HG03378 (cell line): ENCODE results near the gene GEMIN8.
A peak's percentile ranks its signal among the peaks of the same experiment; 100 is the strongest.

Source experiments
- ATAC-seq: cut with Tn5 transposase; IDR thresholded peaks from one replicate; pipeline ENCODE4 v1.9.1; 2021; ENCODE audit warnings: mild to moderate bottlenecking, moderate library complexity; ENCODE audit not compliant: unreplicated experiment

GEMIN8 gene, protein sequence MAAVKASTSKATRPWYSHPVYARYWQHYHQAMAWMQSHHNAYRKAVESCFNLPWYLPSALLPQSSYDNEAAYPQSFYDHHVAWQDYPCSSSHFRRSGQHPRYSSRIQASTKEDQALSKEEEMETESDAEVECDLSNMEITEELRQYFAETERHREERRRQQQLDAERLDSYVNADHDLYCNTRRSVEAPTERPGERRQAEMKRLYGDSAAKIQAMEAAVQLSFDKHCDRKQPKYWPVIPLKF

DNA sequence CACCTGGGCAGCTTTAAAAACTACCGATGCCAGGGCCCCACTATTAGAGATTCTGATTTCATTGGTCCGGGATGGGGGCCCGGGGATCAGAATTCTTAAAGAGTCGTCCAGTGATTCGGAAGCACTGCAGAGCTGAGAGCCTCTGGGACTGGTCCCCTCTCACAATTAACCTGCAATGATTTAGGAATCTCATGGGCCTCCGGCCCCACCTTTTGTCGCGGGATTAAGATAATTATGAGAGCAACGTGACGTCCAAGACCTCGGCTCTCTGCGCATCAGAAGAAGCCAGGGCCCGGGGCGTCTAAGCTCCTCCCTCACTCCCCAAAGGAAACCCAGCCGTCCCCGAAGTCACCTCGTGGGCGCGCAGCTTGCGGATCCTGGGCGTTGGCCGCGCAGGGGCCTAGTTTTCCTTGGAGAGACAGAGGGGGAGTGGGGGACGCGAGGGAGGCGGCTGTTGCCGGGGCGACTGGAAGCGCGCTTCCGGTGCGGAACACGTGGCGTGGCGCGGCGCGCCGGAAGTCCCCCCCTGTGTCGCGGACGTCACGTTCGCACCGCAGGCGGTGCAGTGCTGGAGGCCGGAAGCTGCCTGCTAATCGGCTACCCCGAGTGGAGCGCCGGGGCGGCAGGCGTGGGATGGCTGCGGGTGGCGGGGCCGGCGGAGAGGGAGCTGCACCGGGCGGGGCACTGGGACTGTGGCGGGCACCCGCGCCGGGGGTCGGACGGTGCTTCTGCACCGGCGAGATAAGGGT is at the start of gene GEMIN8:
Gene GEMIN8 (minus strand): TSS at position 468 of the 749 bp plus-strand sequence. CDS start 8,414 bp downstream, outside the sequence.
- ATAC-seq: peak; percentile 57

DNA sequence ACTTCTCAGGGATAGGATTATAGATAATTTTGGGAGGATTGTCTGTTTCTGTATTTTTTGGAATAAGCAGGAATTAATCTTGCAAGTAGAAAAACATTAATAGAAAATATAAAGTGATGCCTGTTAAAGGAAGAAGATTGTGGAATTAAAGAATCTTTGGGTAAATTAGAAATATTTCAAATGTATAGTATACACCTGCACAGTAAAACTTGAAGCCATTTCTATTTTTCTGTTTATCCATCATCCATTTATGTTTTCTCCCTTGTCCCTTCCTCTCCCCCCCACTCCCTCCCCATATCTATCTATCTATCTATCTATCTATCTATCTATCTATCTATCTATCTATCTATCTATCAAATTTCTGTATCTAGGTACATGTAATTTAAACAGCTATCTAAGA is 46.9 kb upstream of the GEMIN8 start:
- ATAC-seq: no peak

DNA sequence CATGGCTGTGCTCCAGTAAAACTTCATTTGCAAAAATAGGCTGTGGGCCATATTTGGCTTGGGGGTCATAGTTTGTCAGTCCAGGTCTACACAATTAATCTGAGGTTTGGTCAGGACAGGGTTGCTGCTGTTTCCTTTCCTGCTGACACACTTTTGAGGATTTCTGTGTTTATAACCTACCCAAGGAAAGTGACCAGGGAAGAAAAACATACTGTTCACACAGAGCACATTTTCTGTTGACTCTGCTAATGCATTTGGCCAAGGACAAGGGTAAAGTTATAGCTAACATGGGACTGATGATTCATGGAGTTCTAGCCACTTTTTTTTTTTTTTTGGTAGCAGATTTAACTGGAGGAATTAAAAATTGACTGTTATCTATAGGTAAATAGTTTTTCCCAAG is 43.9 kb upstream of the GEMIN8 start:
- no peak for ATAC-seq

DNA sequence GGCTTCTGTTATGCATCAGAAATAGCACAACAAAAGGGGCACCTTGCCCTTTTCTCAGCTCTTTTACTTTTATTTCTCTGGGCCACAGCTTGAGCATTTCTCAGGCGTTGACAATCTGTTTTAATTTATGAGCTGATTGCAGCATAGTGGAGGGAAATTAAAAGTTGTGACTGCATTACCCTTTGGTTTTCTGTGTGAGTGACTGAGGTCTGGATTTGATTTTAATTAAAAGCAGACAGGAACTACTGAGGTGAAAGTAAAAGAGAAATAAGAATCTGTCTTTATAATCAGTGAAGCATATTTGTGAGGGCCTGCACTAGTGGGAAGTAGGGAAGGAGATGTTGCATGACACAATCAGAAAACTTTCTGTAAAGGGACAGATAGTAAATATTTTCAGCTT is 43.4 kb upstream of the GEMIN8 start:
- ATAC-seq: no peak

DNA sequence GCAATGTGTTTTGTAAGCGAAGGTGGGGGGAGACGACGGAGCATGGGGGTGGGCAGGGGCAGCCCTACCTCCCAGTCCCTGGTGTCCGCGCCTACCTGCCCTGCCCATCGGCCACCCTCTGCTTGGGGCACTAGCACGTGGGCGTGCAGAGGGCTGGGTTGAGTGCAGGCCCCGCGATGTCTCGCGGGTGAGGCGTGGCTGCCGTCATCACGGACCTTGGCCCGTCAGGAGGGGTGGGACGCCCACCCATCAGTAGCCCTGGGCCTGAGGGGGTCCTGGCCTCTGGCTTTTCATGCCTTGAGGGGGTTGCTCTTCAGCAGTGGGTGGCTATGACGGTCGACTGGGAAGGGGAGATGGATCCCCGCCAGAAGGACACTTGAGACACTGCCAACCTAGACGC is 36.1 kb upstream of the GEMIN8 start:
- no peak for ATAC-seq

DNA sequence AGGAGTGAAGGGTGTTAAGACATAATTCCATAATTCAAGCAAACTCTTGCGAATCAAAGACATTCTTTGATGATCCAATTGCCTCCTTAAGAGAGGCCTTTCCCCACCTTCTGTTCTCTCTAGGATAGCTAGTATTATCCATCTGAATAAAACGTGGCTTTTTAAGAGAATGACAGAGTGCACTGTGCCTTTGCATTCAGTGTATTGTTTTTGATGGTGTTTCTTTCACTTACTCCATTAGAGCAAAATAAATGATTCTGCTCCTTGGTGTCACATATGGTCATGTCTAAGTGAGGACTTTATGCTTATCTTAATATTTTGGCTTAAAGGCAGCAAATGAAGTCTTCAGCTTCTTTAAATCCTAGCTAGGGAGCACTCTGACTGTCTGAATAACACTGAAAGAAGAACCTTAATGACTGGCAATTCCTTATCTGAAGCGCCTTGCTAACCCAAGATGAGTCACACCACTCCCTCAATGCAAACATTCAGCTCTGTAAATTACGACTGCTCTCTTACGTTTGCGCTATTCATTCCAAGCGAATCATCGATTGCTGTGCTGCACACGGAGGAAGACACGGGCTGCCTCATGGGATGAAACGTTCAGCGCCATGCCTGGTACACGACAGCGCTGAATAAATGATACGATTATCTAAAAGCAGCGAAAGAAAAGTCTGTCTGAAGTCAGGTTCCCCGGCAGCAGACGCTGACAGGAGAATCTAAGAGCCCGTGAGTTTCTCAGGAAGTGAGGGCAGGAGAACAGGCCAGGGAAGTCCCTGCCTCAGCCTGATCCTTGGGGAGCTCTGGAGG is 35.1 kb upstream of the GEMIN8 start:
- no peak for ATAC-seq

DNA sequence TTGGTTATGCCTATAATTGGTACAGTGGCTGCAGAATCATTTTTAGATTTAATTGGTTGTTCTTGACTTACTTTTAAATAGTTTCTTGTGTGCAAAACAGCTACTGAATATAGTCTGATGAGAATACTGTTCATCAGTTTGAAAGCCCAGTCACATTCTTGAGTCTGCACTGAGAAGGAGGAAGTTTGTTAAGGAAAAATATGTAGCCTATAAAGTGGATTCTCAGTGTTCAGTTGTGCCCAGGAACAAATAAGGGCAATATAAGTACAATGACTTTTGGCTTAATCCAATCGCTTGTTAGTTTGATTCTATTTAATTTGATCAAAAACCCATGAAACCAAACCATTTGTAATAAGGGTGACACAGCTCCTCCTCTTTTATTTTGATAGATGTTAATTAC is 32.8 kb upstream of the GEMIN8 start:
- no peak for ATAC-seq

DNA sequence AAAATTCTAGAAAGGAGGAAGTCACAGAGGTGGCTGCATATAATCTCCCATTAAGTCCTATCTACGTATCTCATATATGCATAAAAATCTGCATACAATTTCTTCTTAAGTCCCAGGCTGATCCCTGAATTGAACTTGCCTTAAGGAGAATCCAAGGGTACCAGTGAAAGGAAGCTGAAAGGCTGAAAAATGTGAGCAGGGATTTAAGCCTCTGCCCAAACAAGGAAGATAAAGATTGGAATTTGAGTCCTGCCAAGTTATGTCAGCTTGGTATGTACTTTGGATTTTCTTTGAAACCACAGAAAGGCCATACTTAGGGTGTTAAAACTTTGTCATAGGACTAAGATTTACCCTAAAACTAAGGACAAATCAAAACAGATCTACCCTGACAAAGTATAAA is 26.5 kb upstream of the GEMIN8 start:
- ATAC-seq: no peak

DNA sequence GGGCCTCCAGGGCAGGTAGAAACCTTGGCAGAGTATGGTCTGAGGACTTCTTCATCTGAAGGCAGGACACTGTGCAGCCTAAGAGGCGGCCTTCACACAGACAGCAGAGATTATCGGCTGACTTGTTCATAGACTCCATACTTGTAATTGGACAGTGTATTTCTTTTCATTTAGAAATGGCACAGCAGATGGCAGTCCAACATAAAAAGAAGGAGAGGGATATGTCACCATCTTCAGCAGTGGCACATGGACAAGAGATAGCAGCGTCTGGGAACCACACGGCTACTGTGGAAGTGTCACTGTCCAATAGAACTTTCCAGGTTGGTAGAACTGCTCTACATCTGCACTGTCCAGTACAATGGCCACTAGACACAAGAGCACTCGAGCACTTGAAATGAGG is 21.7 kb upstream of the GEMIN8 start:
- no peak for ATAC-seq

DNA sequence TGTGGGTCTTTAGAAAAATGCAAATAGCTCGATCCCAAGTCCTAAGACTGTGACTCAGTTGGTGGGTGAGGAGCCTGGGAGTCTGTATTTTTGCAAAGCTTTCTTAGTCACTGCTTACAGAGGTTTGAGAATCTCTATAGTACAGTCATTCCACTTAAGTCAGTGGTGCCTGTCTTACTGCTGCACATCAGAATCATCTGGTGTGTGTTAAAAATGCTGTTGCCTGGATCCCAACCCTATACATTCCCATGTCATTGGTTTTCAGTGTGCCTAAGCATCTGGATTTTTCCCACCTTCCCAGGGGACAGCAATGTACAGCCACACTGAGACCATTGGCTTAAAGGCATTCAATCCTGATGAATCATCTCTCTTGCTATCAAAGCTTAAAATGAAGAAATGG is 21.0 kb upstream of the GEMIN8 start:
- no peak for ATAC-seq

DNA sequence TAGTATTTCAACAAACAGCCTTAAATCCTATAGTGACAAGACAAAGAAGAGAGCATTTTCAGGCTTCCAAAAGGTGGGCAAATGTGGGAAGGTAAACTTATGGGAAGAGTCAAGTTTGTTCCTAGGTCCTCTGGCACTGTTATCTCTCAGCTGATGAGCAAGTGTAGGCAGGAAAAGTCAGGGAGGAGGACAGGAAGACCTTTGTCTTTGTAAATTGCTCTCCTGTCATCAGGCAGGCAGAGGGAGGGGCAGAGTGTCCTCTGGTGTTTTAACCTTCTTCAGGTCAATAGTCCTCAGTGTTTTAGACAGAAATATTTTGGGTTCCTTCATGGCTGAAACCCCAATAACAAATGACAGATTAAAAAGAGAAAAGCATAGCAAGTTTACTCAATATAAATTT is 13.5 kb upstream of the GEMIN8 start:
- ATAC-seq: no peak

DNA sequence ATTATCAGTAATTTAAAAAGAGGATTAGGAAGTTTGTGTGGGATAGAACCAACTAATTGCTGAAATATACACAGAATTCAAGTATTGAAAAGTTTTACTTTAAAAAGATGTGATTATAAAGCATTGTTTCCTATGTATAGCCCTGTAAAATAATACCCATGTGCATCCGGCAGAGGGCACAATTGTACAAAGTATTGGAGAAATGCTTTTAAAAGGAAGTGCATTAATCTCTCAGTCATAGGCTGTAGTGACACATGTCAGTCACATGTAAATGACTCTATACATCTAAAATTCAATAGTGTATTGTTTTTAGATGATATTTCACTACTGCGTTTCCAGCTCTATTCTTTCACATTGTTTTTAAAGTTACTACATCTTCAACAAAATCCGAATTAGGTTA is 9.7 kb upstream of the GEMIN8 start:
- ATAC-seq: peak; percentile 87

DNA sequence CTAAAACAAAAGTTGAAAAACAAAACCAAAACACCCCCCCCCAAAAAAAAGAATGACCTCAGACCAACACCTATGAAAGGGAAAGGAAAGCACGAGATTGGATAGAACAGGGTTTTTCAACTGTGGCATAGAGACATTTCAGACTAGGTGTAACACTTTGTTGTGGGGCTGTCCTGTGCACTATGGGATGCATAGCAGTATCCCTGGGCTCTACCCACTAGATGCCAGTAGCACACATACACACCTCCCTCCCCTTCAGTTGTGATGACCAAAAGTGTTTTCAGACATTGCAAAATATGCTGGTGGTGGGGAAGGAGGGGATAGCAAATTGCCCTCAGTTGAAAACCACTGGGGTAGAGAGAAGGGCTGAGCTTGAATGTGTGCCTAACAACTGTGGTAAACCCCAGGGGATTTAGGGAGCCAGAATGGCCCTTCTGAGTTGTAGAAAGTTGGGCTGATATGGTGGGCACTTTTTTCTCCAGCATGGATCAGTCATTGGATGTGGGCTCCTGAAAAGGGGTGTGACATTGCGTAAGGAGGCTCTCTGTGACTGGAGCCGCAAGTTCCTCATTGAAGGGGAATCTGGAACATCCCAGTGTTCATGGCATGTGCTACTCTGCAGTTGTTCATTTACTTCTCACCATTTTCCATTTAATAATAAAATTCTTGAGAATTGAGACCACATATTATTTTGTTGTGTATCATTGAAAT is 8.8 kb upstream of the GEMIN8 start:
- no peak for ATAC-seq

DNA sequence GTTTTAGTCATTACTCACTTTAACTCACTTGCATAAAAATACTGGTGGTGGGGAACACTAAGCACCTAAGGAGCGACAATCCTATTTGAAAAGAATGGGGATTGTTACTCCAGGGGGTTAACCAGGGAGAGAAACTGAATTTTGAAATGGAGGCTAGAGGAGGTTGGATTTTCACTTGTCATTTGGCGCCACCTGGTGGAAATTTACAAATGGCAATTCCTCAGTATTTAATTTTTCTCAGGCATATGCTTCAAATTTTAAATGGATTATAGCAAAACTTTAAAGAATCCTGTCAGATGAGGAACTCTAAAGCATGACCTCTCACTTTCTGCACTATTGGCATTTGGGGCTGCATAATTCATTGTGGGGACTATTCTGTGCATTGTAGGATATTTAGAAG is 2.7 kb upstream of the GEMIN8 start:
- ATAC-seq: no peak

DNA sequence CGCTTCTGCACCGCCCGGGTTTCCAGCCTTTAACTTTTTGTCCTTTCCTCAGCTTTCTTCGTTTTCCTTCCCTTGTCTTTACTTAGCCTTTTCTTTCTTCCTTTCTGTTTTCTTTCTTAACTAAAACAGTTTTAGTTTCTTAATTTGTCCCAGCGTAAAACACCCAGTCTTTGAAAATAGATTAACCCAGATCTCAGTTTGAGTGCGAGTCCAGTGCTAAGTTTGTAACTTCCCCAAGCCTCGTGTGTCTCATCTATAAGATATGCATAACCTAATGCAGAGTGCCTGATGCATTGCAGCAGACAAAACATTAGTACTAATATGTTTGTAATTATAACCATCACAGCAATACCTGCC is 460 bp upstream of the GEMIN8 start:
- peak; percentile 5 for ATAC-seq

DNA sequence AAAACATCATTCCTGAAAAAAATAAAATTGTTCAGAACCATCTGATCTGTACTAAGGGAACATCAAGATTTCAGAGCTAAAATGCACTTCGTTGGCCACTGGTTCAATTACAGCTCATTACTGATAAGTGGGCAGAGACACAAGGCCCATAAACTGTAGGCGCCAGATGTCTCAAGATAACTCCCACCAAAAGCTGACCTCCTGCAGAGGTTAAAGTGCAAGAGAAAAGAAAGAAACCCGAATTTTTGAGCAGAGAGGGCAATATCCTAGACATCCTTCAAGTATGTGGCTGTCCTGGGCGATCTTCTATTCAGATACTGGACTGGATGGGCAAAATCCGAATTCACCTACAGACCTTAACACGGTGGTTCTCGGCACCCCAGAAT is 660 bp downstream of the GEMIN8 start:
- ATAC-seq: no peak

DNA sequence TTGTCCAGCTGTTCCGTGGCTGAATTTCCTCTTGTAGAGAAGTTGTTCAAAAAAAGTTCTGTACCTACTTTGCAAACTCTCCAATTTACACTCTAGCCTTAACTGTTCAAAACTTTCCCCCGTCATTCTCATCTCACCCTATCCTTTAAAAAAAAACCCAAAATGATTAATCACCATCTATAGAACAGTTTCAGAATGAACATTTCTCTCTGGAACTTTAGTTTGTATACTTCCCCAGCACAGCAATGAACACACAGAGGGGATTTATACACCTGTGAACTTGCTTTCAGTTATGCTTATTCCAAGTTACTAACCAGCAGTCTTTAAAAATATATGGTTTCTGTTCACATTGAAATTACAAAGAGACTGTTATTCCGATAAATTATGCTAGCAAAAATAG is 1.2 kb downstream of the GEMIN8 start:
- no peak for ATAC-seq

DNA sequence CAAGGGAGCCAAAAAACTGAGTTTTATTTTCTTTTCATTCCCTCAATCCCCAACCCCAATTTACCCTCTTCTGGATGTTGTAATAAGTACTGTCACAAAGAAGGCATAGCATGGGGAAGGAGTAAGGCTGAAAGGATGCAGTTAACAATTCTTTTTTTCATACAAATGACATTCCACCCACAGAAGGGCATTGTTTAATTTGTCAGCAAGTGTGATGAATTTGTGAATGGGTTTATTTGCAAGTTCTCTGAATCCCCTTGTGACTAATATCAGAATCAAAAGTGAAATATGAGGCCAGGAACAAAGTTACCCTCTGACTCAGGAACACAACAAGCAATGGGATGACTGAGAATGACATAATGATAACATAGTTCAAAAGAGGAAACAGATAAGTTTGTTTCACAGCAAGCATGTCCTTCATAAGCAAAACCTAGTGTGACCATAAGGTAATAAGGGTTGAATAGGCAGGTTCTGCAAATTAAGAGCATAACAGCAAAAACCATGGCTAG is 2.1 kb downstream of the GEMIN8 start:
- ATAC-seq: peak; percentile 61

DNA sequence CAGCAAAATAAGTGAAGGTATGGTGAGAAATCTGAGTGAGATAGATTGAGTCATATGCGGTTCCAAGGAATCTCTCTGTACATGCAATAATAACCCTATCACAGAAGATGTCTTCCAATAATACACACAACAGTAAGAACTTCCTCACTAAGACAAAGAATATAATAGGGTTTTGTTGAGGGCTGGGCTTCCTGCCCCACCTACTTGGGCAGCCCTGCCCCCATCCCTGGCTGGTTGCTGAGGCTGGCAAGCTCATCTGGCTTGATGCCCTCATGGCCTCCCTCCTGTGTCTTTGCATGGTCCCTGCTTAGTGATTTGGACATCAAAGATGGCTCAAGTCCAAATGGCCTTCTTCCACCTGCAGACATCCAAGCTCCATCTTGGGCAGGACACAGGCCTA is 2.7 kb downstream of the GEMIN8 start:
- ATAC-seq: no peak

DNA sequence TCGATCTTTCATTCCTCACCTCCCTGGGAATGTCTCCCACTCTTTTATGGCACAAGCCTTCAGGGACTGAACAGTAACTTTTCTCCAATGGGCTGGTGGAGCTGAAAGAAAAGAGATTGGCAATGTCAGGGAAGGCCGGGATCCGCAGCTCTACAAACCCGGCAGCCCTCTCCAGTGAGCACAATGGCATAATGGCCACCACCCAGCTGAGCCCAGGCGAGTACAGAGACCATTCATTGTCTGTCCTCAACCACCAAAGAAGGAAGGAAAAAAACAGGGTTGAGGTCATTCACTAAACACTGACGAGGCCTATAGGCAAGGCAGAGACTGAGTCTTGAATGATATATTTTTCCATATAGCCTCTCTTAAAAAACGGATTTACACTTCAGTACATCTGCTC is 3.6 kb downstream of the GEMIN8 start:
- no peak for ATAC-seq

DNA sequence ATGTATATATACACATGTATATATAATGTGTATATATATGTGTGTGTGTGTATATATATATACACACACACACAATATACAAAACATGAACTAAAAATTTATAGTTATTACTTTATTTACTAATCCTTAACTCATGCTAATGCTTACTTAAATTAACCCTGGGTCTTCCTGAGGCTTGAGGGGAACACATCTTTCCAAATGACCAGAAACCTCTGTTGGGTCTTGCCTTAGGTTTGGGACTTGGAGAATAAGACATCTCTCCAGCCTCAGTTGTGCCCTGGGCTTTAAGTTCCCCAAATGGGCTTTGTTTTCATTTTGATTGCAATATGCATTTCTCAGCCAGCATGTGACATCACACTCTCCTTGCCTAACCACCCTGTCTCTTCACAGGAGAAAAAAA is 7.7 kb downstream of the GEMIN8 start:
- no peak for ATAC-seq
